Measurements from ENCODE around the gene SLIT3. TPM values are rescaled to one million over a fixed set of nuclear protein-coding genes. Genes with fewer than 3 reads are reported as not detected.

Gene SLIT3
- total RNA-seq, 4 donors from 2014 or later, result 6.8 to 23.1 (median 13.3) TPM

DNA sequence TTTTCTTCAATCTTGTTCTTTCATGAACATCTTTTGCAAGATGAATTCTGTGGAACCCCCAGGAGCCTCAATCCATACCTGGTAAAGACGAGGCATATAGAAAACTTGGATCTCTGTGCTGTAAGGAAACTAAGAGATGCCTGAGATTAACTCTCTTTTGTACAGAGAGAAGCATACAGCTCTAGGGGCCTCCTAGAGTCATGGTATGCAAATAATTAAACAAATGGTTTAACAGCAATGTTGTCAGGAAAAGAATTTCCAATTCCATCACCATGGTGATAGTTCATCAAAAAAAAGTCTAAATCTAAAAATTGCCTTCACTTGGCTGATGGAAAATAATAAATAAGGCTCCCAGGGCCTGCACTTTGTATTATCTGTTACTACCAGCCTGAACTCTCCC lies 275.4 kb downstream of the SLIT3 start:
- H3K27me3 ChIP-seq, result no peaks in the 10 kb centered on the region
- H3K4me1 ChIP-seq, result no peaks in the 10 kb centered on the region
- no peaks in the 10 kb centered on the region for H3K36me3 ChIP-seq
- no peak overlapping the region for H3K27ac ChIP-seq
- TF ChIP-seq POLR2A (IDR thresholded peaks at IDR 0.05) (no peak), CTCF (IDR thresholded peaks at IDR 0.05) (no peak)
- H3K9me3 ChIP-seq, result no peaks in the 10 kb centered on the region
- no peak for DNase-seq
- no peak overlapping the region for H3K4me3 ChIP-seq

DNA sequence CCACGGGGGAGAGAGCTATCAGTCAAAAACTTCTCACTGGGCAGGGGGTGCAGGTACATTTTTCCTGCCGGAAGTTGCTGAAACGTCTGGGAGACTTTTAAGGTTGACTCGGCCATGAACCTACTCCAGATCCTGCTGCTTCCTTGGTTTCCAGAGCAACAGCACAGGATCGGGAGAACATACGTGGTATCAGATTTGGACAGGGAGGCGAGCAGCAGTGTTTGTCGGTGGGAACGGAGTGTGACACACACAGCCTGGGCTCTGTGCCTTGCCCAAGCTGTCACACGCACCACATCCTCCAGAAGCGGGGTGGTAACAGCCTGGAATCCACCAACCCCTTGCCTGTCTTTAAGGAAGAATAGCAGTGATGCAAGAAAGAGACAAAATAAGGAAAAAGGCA lies 276.5 kb downstream of the SLIT3 start:
- Histone ChIP-seq H3K4me3 (no peak overlapping the region), H3K27me3 (no peaks in the 10 kb centered on the region), H3K27ac (no peak overlapping the region), H3K36me3 (no peaks in the 10 kb centered on the region), H3K4me1 (no peaks in the 10 kb centered on the region), H3K9me3 (no peaks in the 10 kb centered on the region)
- TF ChIP-seq POLR2A (IDR thresholded peaks at IDR 0.05) (no peak), CTCF (IDR thresholded peaks at IDR 0.05) (no peak)
- DNase-seq, result no peak

- DNase-seq, result no peak
- Histone ChIP-seq H3K9me3 (no peaks in the 10 kb centered on the region), H3K4me3 (no peak overlapping the region), H3K36me3 (no peaks in the 10 kb centered on the region), H3K27me3 (no peaks in the 10 kb centered on the region), H3K27ac (no peak overlapping the region), H3K4me1 (no peaks in the 10 kb centered on the region)
- TF ChIP-seq CTCF (IDR thresholded peaks at IDR 0.05) (no peak), POLR2A (IDR thresholded peaks at IDR 0.05) (no peak)
These were observed 278.2 kb downstream of the SLIT3 start for GRCh38 chr5:169022718-169023117.

GRCh38 chr5:169020102-169020501 lies 280.8 kb downstream of the SLIT3 start:
- no peaks in the 10 kb centered on the region for H3K27me3 ChIP-seq
- no peak for TF ChIP-seq CTCF (IDR thresholded peaks at IDR 0.05)
- no peak for TF ChIP-seq POLR2A (IDR thresholded peaks at IDR 0.05)
- H3K9me3 ChIP-seq, result no peaks in the 10 kb centered on the region
- H3K36me3 ChIP-seq, result no peaks in the 10 kb centered on the region
- no peak overlapping the region for H3K4me3 ChIP-seq
- no peak for DNase-seq
- no peaks in the 10 kb centered on the region for H3K4me1 ChIP-seq
- no peak overlapping the region for H3K27ac ChIP-seq

DNA sequence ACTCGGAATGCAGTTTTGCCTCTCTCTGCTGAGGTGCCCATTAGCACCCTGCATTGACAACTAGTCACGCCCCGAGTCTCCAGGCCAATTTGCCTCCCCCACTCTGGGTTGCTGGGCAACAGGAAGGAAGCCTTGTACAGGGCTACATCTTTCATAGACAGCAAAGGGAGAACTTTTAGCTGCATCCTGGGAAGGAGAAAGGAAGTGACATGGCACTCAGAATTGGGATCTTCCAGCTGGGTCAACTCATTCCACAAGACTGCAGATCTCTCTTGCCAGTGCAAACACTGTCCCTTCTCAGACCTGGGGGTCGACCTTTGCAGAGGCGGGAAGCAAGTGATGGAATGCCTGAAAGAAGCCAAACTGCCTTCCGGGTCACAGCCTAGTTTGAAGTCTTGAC lies 282.0 kb downstream of the SLIT3 start:
- Histone ChIP-seq H3K9me3 (no peaks in the 10 kb centered on the region), H3K4me1 (no peaks in the 10 kb centered on the region), H3K4me3 (no peak overlapping the region), H3K36me3 (no peaks in the 10 kb centered on the region), H3K27ac (no peak overlapping the region), H3K27me3 (no peaks in the 10 kb centered on the region)
- no peak for TF ChIP-seq CTCF (IDR thresholded peaks at IDR 0.05)
- TF ChIP-seq POLR2A (IDR thresholded peaks at IDR 0.05), result no peak
- no peak for DNase-seq

GRCh38 chr5:169015991-169016390 lies 284.9 kb downstream of the SLIT3 start:
- H3K36me3 ChIP-seq, result no peaks in the 10 kb centered on the region

More at GRCh38 chr5:169015991-169016390, 284.9 kb downstream of the SLIT3 start:
- H3K4me1 ChIP-seq, result no peaks in the 10 kb centered on the region
- H3K27me3 ChIP-seq, result no peaks in the 10 kb centered on the region
- H3K9me3 ChIP-seq, result no peaks in the 10 kb centered on the region
- TF ChIP-seq POLR2A (IDR thresholded peaks at IDR 0.05) (no peak), CTCF (IDR thresholded peaks at IDR 0.05) (no peak)
- DNase-seq, result no peak
- no peak overlapping the region for H3K27ac ChIP-seq
- H3K4me3 ChIP-seq, result no peak overlapping the region

Measured in Peyer's patch (tissue), 4 donors.